HepG2 (cell line): Measurements from ENCODE around the gene DDX31.

Experiments
- ISL2 ChIP-seq: sonication (generic); formaldehyde crosslinking; IDR thresholded peaks from 2 replicates; pipeline ENCODE4 v1.5.0; 2020; ENCODE audit warnings: missing genetic modification reagents
- MAZ ChIP-seq, 2 experiments: sonication (generic) in 1 of 2; formaldehyde crosslinking in 1 of 2; IDR thresholded peaks; 2 replicates each; pipeline versions ENCODE4 v1.5.0 to v1.6.1; 2012 to 2020; ENCODE audit warnings: low read depth in 2 of 2, mild to moderate bottlenecking in 2 of 2, borderline replicate concordance in 1 of 2, improper control_type of control experiment in 1 of 2, low read length in 1 of 2, missing genetic modification reagents in 1 of 2, moderate library complexity in 1 of 2
- MYC ChIP-seq: sonication (generic); formaldehyde crosslinking; IDR thresholded peaks from 2 replicates; pipeline ENCODE4 v1.9.0; 2021; ENCODE audit warnings: missing genetic modification reagents, borderline replicate concordance
- PLRG1 ChIP-seq: fragments of 450-650 bp; conservative IDR thresholded peaks from 2 replicates; pipeline ENCODE4 v1.6.1; 2016
- TF ChIP-seq, protein P1 (sequence below): sonication (generic); formaldehyde crosslinking; IDR thresholded peaks from 2 replicates; pipeline ENCODE4 v1.5.0; 2020; ENCODE audit warnings: mild to moderate bottlenecking, missing genetic modification reagents, moderate library complexity

DNA sequence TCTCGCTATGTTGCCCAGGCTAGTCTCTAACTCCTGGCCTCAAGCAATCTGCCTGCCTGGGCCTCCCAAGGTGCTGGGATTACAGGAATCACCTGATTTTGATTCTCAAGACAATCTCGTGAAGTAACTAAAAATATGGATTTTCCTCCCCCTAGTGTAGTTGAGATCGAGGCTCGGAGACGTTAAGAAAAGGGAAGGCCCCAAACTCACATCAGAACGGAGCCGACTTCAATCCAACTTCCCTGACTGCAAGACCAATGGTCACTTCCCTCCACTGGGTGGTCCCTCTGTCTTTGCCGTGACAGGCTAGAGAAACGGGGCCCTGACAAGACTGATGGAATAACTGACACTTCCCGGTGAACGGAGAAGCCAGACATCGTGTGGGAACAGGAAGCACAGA is 59.1 kb downstream of the DDX31 start:
- no peak for TF ChIP-seq MAZ (IDR thresholded peaks at IDR 0.05; ENCODE audit: borderline replicate concordance, low read depth, low read length)
- TF ChIP-seq MAZ (CRISPR knock-in tag; IDR thresholded peaks at IDR 0.05; ENCODE audit: low read depth), result no peak
- TF ChIP-seq MYC (CRISPR knock-in tag), result no peak
- no peak for TF ChIP-seq ISL2 (CRISPR knock-in tag)
- TF ChIP-seq, protein P1, sequence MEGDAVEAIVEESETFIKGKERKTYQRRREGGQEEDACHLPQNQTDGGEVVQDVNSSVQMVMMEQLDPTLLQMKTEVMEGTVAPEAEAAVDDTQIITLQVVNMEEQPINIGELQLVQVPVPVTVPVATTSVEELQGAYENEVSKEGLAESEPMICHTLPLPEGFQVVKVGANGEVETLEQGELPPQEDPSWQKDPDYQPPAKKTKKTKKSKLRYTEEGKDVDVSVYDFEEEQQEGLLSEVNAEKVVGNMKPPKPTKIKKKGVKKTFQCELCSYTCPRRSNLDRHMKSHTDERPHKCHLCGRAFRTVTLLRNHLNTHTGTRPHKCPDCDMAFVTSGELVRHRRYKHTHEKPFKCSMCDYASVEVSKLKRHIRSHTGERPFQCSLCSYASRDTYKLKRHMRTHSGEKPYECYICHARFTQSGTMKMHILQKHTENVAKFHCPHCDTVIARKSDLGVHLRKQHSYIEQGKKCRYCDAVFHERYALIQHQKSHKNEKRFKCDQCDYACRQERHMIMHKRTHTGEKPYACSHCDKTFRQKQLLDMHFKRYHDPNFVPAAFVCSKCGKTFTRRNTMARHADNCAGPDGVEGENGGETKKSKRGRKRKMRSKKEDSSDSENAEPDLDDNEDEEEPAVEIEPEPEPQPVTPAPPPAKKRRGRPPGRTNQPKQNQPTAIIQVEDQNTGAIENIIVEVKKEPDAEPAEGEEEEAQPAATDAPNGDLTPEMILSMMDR (CRISPR knock-in tag), result no peak
- no peak for TF ChIP-seq PLRG1
